ENCODE measurements around the gene EIF5.

EIF5 gene

DNA sequence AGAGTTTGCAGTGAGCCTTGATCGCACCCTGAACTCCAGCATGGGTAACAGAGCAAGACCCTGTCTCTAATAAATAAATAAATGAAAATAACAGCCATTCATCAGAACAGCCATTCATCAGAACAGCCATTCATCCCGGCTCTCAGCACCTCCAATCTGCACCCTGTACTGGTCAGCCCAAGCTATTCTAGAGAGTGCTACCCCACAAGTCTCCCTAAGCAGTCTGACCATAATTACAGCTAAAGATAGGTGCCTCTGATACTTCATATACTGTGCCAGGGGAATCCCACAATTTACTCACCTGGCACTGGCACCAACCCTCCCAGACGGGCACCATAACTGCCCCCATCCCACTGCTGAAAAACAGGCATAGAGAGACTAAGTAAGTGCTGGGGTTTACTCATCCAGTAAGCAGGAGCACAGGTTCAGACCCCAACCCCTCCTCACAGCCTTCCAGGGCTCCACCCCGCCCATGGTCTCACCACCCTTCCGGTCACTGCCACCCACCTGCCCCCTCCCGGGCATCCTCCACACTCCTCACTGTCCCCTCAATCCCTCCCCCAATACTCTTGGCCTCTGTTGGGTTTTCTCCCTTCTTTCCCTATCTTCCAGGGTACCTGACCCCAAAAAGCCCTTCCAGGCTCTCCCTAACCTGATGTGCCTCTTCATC lies 15.2 kb upstream of the EIF5 start:
- TF ChIP-seq SIN3A (IDR thresholded peaks at IDR 0.05; ENCODE audit: borderline replicate concordance, insufficient read depth, low read length) (no peak), TAF1 (IDR thresholded peaks at IDR 0.05; ENCODE audit: borderline replicate concordance, insufficient read depth, low read length) (no peak), POLR2AphosphoS5 (IDR thresholded peaks at IDR 0.05; ENCODE audit: low read depth, low read length) (no peak), FOXP2 (optimal IDR thresholded peaks at IDR 0.05; ENCODE audit: borderline replicate concordance, extremely low read depth, extremely low read length, insufficient read depth) (no peak)
- TF ChIP-seq, protein P1, sequence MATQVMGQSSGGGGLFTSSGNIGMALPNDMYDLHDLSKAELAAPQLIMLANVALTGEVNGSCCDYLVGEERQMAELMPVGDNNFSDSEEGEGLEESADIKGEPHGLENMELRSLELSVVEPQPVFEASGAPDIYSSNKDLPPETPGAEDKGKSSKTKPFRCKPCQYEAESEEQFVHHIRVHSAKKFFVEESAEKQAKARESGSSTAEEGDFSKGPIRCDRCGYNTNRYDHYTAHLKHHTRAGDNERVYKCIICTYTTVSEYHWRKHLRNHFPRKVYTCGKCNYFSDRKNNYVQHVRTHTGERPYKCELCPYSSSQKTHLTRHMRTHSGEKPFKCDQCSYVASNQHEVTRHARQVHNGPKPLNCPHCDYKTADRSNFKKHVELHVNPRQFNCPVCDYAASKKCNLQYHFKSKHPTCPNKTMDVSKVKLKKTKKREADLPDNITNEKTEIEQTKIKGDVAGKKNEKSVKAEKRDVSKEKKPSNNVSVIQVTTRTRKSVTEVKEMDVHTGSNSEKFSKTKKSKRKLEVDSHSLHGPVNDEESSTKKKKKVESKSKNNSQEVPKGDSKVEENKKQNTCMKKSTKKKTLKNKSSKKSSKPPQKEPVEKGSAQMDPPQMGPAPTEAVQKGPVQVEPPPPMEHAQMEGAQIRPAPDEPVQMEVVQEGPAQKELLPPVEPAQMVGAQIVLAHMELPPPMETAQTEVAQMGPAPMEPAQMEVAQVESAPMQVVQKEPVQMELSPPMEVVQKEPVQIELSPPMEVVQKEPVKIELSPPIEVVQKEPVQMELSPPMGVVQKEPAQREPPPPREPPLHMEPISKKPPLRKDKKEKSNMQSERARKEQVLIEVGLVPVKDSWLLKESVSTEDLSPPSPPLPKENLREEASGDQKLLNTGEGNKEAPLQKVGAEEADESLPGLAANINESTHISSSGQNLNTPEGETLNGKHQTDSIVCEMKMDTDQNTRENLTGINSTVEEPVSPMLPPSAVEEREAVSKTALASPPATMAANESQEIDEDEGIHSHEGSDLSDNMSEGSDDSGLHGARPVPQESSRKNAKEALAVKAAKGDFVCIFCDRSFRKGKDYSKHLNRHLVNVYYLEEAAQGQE (IDR thresholded peaks at IDR 0.05; ENCODE audit: insufficient read depth in 1 of 2, low read depth in 2 of 2, low read length in 2 of 2) = no peak

DNA sequence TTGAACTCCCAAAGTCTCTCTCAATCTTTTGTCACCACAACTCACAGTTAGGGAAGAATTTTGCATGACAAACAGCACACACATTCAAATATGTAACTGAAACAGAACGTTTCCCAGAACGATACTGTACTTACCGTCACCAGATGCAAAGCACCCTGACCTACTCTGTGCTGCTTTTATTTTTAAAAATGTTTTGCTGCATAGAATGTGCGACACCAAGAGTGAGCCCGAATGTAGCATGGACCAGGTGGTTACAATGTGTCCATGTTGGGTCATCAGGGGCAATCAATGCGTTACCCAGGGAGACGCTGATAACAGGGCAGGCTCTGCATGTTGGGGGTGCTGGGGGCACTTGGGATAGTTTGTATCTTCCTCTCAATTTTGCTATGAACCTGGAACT lies 14.6 kb upstream of the EIF5 start:
- TF ChIP-seq TAF1 (IDR thresholded peaks at IDR 0.05; ENCODE audit: borderline replicate concordance, insufficient read depth, low read length) (no peak), FOXP2 (optimal IDR thresholded peaks at IDR 0.05; ENCODE audit: borderline replicate concordance, extremely low read depth, extremely low read length, insufficient read depth) (no peak), POLR2AphosphoS5 (IDR thresholded peaks at IDR 0.05; ENCODE audit: low read depth, low read length) (no peak), SIN3A (IDR thresholded peaks at IDR 0.05; ENCODE audit: borderline replicate concordance, insufficient read depth, low read length) (no peak)
- TF ChIP-seq, protein P1 (IDR thresholded peaks at IDR 0.05; ENCODE audit: insufficient read depth in 1 of 2, low read depth in 2 of 2, low read length in 2 of 2) = no peak

DNA sequence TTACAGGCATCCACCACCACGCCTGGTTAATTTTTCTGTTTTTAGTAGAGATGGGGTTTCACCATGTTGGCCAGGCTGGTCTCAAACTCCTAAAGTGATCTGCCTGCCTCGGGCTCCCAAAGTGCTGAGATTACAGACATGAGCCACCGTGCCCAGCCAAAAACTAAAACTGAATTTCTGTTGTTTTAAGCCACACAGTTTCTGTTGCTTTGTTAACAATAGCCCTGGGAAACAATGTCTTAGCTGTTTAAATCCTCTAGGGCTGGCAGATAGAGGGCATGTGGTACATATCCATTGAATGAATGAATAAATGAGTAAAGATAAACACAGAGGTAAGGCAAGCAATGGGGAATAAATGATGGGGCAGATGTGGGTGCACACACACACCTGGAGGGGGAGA lies 8.0 kb upstream of the EIF5 start:
- TF ChIP-seq SIN3A (IDR thresholded peaks at IDR 0.05; ENCODE audit: borderline replicate concordance, insufficient read depth, low read length) (no peak), FOXP2 (optimal IDR thresholded peaks at IDR 0.05; ENCODE audit: borderline replicate concordance, extremely low read depth, extremely low read length, insufficient read depth) (no peak), POLR2AphosphoS5 (IDR thresholded peaks at IDR 0.05; ENCODE audit: low read depth, low read length) (no peak), TAF1 (IDR thresholded peaks at IDR 0.05; ENCODE audit: borderline replicate concordance, insufficient read depth, low read length) (no peak)
- TF ChIP-seq, protein P1 (IDR thresholded peaks at IDR 0.05; ENCODE audit: insufficient read depth in 1 of 2, low read depth in 2 of 2, low read length in 2 of 2) = no peak

DNA sequence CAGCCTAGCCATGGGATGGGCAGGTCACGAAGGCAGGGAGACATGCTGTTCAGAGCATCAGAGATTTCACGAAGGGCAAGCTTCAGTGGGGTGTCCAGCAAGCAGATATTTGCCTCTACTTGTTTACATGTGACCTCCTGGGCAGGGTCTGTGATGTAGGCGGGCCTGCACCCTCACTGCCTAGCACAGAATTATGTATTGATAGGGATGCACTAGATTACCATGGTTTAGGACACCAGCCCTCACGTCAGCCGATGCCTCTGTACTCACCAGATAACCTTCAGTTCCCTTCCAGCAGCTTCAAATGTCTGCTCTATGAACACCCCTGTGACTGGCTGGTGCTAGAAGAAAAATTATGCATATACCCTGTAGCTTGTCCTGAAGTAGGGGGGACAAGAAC lies 5.1 kb upstream of the EIF5 start:
- TF ChIP-seq TAF1 (IDR thresholded peaks at IDR 0.05; ENCODE audit: borderline replicate concordance, insufficient read depth, low read length) = no peak
- TF ChIP-seq FOXP2 (optimal IDR thresholded peaks at IDR 0.05; ENCODE audit: borderline replicate concordance, extremely low read depth, extremely low read length, insufficient read depth) = no peak
- TF ChIP-seq SIN3A (IDR thresholded peaks at IDR 0.05; ENCODE audit: borderline replicate concordance, insufficient read depth, low read length) = no peak
- TF ChIP-seq, protein P1 (IDR thresholded peaks at IDR 0.05; ENCODE audit: insufficient read depth in 1 of 2, low read depth in 2 of 2, low read length in 2 of 2) = no peak
- TF ChIP-seq POLR2AphosphoS5 (IDR thresholded peaks at IDR 0.05; ENCODE audit: low read depth, low read length) = no peak
